ENCODE results near the gene CDK9.

DNA sequence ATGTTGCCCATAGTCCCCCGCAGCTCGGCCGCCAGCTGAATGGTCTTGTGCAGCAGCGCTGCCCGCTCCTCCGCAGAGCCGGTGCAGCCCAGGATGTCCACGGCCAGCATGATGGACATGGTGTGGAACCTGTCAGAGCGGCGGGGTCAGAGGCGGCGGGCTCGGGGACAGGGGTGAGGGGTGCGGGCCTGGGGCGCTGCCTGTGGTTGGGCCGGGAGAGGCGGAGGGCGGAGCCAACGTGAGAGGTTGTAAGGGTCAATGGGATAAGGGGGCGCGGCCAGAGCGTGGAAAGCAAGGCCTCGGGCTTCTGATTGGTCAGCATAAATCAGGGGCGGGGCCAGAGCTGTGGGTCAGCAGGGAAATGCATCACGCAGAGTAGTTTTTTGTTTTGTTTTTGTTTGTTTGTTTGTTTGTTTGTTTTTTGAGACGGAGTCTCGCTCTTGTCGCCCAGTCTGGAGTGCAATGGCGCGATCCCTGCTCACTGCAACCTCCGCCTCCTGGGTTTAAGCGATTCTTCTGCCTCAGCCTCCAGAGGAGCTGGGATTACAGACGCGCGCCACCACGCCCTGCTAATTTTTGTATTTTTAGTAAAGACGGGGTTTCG lies 43.9 kb upstream of the CDK9 start:
- TF ChIP-seq, protein P1, sequence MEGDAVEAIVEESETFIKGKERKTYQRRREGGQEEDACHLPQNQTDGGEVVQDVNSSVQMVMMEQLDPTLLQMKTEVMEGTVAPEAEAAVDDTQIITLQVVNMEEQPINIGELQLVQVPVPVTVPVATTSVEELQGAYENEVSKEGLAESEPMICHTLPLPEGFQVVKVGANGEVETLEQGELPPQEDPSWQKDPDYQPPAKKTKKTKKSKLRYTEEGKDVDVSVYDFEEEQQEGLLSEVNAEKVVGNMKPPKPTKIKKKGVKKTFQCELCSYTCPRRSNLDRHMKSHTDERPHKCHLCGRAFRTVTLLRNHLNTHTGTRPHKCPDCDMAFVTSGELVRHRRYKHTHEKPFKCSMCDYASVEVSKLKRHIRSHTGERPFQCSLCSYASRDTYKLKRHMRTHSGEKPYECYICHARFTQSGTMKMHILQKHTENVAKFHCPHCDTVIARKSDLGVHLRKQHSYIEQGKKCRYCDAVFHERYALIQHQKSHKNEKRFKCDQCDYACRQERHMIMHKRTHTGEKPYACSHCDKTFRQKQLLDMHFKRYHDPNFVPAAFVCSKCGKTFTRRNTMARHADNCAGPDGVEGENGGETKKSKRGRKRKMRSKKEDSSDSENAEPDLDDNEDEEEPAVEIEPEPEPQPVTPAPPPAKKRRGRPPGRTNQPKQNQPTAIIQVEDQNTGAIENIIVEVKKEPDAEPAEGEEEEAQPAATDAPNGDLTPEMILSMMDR (conservative IDR thresholded peaks at IDR 0.05; ENCODE audit: low read depth, low read length): no peak
- no peak for TF ChIP-seq EZH2 (IDR thresholded peaks at IDR 0.05; ENCODE audit: borderline replicate concordance, low read depth, low read length, poor library complexity, severe bottlenecking)
